A673 (cell line): ENCODE measurements around the gene OVCA2. TPM values are rescaled to one million over a fixed set of nuclear protein-coding genes. Genes with fewer than 3 reads are reported as not detected.

Experiments used
- BruUV-seq: library from RNA; stranded (reverse); fragments of 400-500 nt; replicated peaks from 2 replicates; lab custom pipeline; 2021; lab: Mats Ljungman, UMichigan
- CTCF ChIA-PET: fragments of 300-600 bp; sonication (Branson Sonifier 250); formaldehyde crosslinking; loops from one replicate; lab custom pipeline; 2022; ENCODE audit warnings: antibody characterized with exemption; lab: Charles Lee
- POLR2A ChIA-PET: fragments of 300-600 bp; sonication (Branson Sonifier 250); formaldehyde crosslinking; loops from one replicate; lab custom pipeline; 2022; ENCODE audit warnings: antibody characterized with exemption; ENCODE audit not compliant: low non-redundant PET; lab: Charles Lee
- DNase-seq: peaks from one replicate; pipeline ENCODE4 v3.0.0-alpha.2; 2015; ENCODE audit warnings: low spot score
- H3K27ac ChIP-seq: fragments of 200-600 bp; sonication (generic); 2 replicates; pipeline ENCODE4 v1.5.1; 2016; ENCODE audit warnings: mixed run types, low read depth, mild to moderate bottlenecking, mixed read lengths, antibody characterized with exemption, low read length; ENCODE audit not compliant: poor library complexity, severe bottlenecking
- H3K27me3 ChIP-seq: fragments of 200-600 bp; sonication (generic); replicated peaks from 2 replicates; pipeline ENCODE4 v1.6.1; 2017; ENCODE audit warnings: mixed run types, low read depth, mild to moderate bottlenecking, mixed read lengths, antibody characterized with exemption, low read length; ENCODE audit not compliant: insufficient read depth, poor library complexity
- H3K36me3 ChIP-seq: fragments of 200-600 bp; sonication (generic); 2 replicates; pipeline ENCODE4 v1.6.1; 2016; ENCODE audit warnings: mixed run types, mild to moderate bottlenecking, mixed read lengths, antibody characterized with exemption, low read length; ENCODE audit not compliant: insufficient read depth, poor library complexity, severe bottlenecking
- H3K4me1 ChIP-seq: fragments of 200-600 bp; sonication (generic); 2 replicates; pipeline ENCODE4 v1.6.1; 2017; ENCODE audit warnings: mixed run types, mild to moderate bottlenecking, mixed read lengths, antibody characterized with exemption, low read length; ENCODE audit not compliant: insufficient read depth, poor library complexity, severe bottlenecking
- H3K4me3 ChIP-seq: fragments of 200-600 bp; sonication (generic); 2 replicates; pipeline ENCODE4 v1.5.1; 2016; ENCODE audit warnings: low read depth, mixed run types, mild to moderate bottlenecking, mixed read lengths, low read length; ENCODE audit not compliant: poor library complexity, severe bottlenecking
- H3K9me3 ChIP-seq: fragments of 200-600 bp; sonication (generic); 2 replicates; pipeline ENCODE4 v1.6.1; 2016; ENCODE audit warnings: mixed run types, low read depth, mild to moderate bottlenecking, mixed read lengths, antibody characterized with exemption, low read length; ENCODE audit not compliant: poor library complexity, severe bottlenecking
- EZH2 ChIP-seq: fragments of 200-600 bp; sonication (generic); IDR thresholded peaks from 2 replicates; pipeline ENCODE4 v1.6.1; 2017; ENCODE audit warnings: borderline replicate concordance, low read depth, mild to moderate bottlenecking, mixed read lengths, antibody characterized with exemption, low read length; ENCODE audit not compliant: poor library complexity, severe bottlenecking
- intact Hi-C: fragments of 100-400 bp; cut with micrococcal nuclease; formaldehyde crosslinking; loops from one replicate; pipeline ENCODE4 v1.10.0; 2022; ENCODE audit not compliant: unreplicated experiment
- total RNA-seq: library from RNA; stranded (reverse); gene quantifications from 2 replicates; pipeline ENCODE4 v1.2.3, GENCODE V29; 2021
- TF ChIP-seq, protein P1 (sequence below): fragments of 300-800, 200-600 bp; sonication (generic); conservative IDR thresholded peaks from 2 replicates; pipeline ENCODE4 v1.5.1; 2017; ENCODE audit warnings: low read depth, mild to moderate bottlenecking, antibody characterized with exemption, low read length, moderate library complexity, mixed read lengths

The OVCA2 gene
- total RNA-seq, 1 experiment from 2014 or later, result 30.7 TPM

DNA sequence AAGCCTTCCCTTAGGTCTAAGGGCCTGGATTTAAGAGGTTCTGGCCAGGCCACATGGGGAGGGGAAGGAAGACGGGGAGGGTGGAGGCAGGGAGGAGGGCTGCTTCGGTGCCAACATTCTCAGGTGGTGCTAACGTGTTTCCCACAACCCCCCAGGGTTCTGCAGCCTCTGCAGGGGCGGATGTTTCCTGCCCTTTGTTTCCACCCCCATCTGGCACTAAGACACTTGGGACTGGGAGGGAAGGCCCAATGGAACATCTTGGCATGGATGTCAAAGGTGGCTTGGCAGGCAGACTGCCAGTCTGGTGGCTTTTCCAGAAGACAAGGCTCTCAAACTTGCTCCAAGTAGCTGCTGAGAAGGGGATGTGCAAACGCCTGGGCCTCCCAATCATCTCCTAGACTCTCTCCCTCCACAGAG lies 25.8 kb downstream of the OVCA2 start:
- no peak overlapping the region for H3K4me3 ChIP-seq
- TF ChIP-seq, protein P1, sequence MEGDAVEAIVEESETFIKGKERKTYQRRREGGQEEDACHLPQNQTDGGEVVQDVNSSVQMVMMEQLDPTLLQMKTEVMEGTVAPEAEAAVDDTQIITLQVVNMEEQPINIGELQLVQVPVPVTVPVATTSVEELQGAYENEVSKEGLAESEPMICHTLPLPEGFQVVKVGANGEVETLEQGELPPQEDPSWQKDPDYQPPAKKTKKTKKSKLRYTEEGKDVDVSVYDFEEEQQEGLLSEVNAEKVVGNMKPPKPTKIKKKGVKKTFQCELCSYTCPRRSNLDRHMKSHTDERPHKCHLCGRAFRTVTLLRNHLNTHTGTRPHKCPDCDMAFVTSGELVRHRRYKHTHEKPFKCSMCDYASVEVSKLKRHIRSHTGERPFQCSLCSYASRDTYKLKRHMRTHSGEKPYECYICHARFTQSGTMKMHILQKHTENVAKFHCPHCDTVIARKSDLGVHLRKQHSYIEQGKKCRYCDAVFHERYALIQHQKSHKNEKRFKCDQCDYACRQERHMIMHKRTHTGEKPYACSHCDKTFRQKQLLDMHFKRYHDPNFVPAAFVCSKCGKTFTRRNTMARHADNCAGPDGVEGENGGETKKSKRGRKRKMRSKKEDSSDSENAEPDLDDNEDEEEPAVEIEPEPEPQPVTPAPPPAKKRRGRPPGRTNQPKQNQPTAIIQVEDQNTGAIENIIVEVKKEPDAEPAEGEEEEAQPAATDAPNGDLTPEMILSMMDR, result no peak
- no peak for TF ChIP-seq EZH2
- no TSS peak for BruUV-seq
- no peak for DNase-seq
- ChIA-PET CTCF (no interaction called here), POLR2A (interaction anchor here (0.6 kb wide), 1 partner anchor 164 kb away, joined by 5 read pairs; no protein-coding TSS in a partner anchor)
- peaks cover 26% of the 10 kb centered on the region for H3K36me3 ChIP-seq
- H3K4me1 ChIP-seq, result peaks cover 26% of the 10 kb centered on the region
- H3K27ac ChIP-seq, result peak overlapping the region; percentile 7
- intact Hi-C loops, result no loop called here
- H3K9me3 ChIP-seq, result no peaks in the 10 kb centered on the region
- H3K27me3 ChIP-seq, result no peaks in the 10 kb centered on the region

DNA sequence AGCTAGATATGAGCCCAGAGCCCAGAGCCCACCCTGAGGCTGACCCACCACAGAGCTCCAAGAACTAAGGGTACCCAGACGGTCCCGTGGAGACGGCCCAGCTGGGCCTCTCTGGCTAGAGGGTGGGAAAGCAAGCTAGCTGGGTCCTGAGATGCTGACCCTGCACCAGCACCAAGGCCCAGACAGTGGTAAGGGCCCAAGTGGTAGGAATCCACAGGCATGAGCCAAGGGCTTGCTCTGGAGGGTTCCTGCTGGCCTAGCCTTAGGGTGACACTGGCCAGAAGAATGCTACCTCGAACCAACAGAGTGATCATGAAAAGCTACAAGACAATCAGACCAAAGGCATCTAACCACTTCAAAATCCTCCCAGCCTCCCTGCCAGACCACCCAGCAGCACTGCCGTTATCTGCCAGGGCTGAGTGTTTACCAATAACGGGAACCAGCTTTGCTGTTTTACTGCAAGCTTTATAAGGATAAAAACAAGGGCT lies 26.3 kb downstream of the OVCA2 start:
- ChIA-PET CTCF (no interaction called here), POLR2A (no interaction called here)
- BruUV-seq, result no TSS peak
- Histone ChIP-seq H3K9me3 (no peaks in the 10 kb centered on the region), H3K27ac (no peak overlapping the region), H3K36me3 (peaks cover 26% of the 10 kb centered on the region), H3K27me3 (no peaks in the 10 kb centered on the region), H3K4me1 (peaks cover 22% of the 10 kb centered on the region), H3K4me3 (no peak overlapping the region)
- TF ChIP-seq, protein P1, result no peak
- no peak for TF ChIP-seq EZH2
- intact Hi-C loops, result no loop called here
- DNase-seq, result no peak

DNA sequence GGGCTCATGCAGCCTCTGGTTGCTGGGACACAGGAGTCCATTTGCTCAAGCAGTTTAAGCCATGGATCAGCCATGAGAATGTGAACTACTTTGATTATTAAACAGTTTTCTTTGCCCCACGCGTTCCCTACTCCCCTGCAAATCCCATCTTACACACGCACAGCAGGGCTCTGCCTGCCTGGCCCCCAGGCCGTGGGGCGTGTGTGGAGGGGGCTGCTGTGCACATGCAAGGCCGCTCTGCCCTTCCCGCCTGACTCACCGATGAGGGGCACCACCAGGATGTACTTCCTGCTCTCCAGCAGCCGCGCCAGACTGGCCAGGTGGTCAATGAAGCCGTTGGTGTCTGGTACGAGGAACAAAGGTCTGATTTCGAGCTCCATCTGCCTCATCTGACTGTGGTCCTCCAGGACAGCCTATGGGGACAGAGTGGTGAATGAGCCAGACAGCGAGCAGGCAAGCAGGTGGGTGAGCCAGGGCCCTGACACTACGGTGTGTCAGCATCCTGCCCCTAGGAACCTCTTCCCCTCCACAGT lies 26.8 kb downstream of the OVCA2 start:
- no peak overlapping the region for H3K27ac ChIP-seq
- ChIA-PET CTCF (no interaction called here), POLR2A (no interaction called here)
- no peak overlapping the region for H3K4me3 ChIP-seq
- BruUV-seq, result no TSS peak
- intact Hi-C loops, result no loop called here
- H3K9me3 ChIP-seq, result no peaks in the 10 kb centered on the region
- no peak for DNase-seq
- H3K36me3 ChIP-seq, result peaks cover 26% of the 10 kb centered on the region
- H3K27me3 ChIP-seq, result no peaks in the 10 kb centered on the region
- TF ChIP-seq, protein P1, result no peak
- TF ChIP-seq EZH2, result no peak
- peaks cover 16% of the 10 kb centered on the region for H3K4me1 ChIP-seq
